Activated CD4-positive, alpha-beta T cell treated with anti-CD3 and anti-CD28 coated beads, Interleukin-10, Interleukin-2, amounts not matched to agents 100 ng/mL and 50 ng/mL, durations not matched to agents 16 hours and 8 hours (primary cell): ENCODE data around the gene ARL2BP.

Experiments used
- DNase-seq: peaks from one replicate; pipeline ENCODE4 v3.0.0-alpha.2; 2020

Gene ARL2BP

GRCh38 chr16:57236022-57236350 is 9.1 kb upstream of the ARL2BP start:
- DNase-seq, result no peak

DNA sequence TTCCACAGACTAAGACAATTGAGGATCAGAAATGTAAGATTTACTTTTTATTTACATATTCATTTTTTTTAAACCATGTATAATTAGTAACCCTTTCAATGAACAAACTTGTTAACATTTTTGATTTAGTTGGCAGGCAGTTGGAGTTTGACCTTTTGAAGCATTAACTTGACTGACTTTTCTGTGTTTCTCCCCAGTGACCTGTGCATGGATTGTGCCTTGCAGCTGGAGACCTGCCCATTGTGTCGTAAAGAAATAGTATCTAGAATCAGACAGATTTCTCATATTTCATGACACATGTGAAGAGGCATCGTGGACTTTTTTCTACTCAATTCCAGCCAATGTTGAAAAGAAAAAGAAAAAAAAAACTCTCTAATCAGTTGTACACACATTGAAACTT is 6.4 kb upstream of the ARL2BP start:
- no peak for DNase-seq

DNA sequence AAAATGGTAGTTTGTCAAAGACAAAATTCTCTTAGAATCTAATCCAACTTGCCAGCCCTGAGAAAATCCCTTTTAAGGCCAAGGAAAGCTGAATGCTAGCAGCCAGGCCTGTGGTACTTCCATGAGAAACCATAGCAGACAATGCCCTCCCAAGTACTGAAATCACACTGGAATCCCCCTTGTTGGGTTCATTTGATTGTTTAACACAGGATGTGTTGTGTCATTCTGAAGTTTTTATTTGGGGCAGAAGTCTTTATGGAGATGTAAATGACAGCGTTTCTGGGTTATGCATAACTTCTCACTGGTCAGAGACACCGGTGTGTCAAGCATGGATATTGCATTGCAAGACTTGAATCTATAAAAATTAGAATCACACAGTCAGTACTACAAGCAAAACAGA is 6.0 kb upstream of the ARL2BP start:
- peak; percentile 44 for DNase-seq

GRCh38 chr16:57240851-57241250 is 4.2 kb upstream of the ARL2BP start:
- no peak for DNase-seq

- DNase-seq, result no peak
These were observed 2.4 kb upstream of the ARL2BP start for GRCh38 chr16:57242650-57243049.

DNA sequence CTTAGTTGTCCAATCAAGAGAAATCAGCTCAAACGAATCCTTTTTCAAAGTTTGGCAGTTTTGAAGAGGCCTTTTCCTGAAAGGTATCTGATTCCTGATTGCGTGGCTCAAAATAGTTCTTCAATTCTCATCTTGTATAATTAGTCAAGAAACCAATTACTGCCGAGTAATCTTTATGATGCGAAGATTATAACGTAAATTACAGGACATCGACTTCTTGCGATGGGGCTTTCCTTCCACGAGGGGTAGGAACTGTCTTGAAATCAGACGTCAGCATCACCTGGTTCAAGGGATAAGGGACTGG is 644 bp upstream of the ARL2BP start:
- DNase-seq, result no peak

DNA sequence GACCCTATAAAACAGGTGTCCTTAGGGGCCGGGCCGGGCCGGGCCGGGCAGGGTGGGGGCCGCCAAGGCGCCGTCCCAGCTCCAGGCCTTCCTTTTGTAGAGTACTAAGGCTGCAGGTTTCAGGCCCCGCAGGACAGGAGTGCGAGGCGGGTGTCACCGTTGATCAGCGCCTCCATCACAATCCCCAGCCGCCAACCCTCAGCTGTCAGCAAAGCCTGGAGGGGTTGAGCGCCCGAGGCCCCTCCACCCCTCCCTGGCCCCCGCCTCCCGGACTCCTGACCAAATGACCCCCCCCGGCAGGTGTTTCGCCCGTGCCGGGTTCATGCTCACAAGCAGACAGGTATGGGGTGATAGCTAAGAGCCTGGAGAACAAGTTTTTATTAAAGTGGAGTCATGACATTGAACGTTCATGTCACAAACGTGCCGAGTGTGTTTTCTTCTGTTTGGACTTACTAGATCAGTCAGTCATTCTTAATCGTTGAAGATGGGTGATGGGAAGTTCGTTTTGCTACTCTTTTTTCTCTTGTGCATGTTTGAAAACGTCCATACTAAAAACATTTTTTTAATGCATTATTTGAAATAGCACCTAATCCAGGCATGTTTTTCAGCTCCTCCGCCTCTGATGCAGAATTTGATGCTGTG is 534 bp downstream of the ARL2BP start:
- peak; percentile 29 for DNase-seq

- DNase-seq, result no peak
These were observed 6.3 kb downstream of the ARL2BP start for GRCh38 chr16:57251352-57251751.

DNA sequence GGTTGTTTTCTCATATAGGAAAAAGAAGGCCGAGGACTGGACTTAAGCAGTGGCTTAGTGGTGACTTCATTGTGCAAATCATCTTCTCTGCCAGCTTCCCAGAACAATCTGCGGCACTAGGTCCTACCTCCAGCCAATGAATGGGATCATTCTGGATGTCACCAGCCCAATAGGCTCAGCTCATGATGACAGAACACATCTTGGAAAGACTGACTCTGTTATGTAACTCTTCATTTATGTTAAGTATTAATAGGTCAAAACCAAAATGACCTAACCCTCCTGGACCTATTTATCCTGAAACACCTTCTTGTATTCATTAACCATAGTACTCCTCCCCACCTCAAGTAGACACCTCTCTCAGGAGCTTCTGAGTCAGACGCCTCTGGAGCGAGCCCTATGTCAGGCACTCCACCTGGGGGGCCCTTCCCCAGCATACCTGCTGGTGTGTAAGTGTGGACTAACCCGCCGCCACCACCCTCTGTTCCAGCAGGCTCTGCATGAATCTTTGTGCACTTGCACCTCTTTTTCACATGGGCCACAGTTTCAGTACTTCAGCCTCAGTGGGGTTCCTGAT is 7.2 kb downstream of the ARL2BP start:
- DNase-seq, result no peak

DNA sequence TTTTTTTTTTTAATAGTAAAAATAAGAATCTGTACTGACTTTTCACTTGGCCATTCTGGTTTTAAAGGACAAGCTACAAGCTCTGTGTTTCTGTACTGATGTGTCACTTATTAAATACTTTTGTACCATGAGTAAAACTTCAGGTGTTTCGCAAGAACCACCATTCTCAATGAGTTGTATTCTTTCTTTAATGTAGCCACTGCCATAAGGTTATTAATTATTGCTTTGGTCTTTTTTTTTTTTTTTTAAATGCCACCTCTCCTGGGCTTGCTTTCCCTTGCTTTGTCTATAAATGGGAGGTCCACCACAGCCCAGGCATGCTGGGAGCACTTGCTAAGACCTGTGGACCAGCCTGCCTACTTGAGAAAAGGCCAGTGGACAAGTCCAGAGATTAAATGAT is 8.4 kb downstream of the ARL2BP start:
- no peak for DNase-seq

DNA sequence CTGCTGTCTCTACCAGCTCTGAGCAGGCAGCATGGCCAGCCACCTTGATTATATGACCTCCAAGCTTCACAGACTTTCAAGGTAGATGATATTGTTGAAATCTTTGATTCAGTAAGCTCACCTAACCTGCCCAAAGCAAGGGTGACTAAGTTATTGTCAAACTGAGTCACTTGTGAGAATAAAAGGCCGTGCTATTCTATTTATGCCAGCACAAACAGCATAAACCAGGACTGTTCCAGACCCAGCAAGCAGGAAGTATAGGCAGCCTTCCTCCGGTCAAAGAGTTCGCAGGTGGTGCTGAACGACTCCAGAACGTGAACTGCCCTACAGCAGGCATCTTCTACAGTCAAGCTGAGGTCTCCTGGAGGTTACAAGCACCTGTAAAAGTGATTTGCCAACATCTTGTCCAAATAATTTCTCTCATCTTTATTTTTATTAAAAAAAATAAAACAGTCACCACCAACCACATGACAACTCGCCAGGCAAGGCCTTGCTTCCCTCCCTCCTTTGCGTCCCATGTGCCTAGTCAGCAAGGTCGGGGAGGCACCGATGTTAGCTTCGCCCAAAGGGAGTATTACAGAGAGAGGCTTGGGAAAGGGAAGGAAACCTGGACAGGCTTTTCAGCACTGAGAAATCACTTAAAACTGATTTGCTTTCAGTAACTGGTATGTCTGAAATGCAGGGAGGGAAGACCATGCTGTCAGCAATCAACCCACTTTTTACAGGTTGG is 10.8 kb downstream of the ARL2BP start:
- DNase-seq, result no peak

DNA sequence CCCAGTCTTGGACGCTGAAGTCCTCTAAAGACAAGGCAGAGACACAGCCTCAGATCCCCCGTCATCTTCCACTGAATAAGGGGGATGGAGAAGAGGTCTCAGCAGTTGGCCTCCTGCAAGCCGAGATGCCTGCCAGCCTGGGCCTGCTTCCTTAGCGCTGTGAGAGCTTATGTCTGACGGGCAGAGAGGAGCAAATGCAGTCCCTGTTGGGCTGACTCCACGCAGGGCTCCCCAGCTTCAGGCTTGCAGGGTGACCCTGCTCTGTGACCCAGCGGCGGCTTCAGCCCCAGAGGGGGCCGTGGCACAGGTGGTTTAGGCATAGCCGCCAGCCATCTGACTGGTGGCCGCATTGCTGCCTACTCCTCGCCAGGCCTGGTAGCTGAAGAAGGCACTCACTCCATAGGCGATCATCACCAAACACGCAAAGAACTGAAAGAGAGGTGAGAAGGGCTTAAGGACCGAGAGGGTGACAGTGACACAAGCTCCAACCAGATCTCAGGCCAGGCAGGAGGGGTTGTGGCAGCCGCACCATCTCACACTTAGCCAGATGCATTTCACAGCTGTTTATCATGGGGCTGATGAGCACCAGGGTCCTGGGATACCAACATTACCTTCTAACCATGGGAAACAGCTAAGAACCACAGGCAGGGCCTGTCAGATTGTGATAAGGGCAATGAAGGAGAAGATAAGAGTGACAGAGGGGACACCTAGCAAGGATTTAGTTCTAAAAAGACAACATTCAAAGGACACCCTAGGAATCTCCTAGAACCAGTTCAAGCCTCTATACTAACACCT is 11.7 kb downstream of the ARL2BP start:
- no peak for DNase-seq

DNA sequence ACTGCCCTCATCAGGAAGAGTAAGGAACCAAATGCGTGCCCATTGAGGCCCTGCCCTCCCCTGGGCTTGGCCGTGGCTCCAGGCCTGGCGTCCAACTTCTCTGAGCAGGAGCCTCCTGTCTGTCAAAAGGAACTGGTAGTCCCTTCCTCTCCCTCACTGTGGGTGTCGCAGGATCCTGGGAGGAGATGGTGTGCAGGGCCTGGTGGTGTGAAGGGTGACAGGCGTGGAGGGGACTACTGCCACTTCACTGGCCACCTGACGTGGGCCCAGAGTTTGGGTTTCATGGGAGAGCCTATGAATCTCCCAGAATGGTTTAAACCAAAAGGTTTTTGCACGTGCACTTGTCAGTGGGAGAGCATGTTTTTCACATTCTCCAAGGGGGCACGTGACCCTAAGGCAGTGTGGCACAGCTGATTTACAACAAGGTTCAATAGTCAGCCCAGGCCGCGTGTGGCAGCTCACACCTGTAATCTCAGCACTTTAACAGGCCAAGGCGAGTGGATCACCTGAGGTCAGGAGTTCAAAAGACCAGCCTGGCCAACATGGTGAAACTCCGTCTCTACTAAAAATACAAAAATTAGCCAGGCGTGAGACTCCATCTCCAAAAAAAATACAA is 12.5 kb downstream of the ARL2BP start:
- DNase-seq, result no peak

GRCh38 chr16:57258226-57258909 is 13.3 kb downstream of the ARL2BP start:
- no peak for DNase-seq

DNA sequence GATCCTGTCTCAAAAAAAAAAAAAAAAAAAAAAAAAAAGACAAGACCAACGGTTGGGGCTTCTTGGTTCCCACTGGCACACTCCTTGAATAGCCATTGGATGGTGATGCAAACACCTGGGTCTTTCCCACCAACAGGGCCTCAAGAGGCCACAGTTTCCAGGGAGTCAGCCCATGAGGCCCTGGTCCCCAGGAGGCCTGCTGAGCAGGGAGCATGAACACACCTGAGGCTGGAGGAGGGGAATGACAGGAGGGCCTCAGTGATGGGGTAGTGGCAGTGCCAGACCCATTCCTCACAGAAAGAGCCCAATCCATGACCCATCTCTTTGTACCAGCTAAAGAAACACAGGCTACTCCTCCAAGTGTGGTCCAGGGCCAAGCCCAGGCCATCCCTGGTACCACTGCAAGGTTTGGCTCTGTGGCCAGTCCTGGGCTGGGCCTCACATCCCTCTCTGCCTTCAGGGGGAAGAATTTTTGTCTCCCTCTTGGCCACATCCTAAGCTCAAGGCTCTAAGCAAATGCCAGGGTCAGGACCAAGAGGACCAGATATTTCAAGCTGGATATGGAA is 13.9 kb downstream of the ARL2BP start:
- no peak for DNase-seq

DNA sequence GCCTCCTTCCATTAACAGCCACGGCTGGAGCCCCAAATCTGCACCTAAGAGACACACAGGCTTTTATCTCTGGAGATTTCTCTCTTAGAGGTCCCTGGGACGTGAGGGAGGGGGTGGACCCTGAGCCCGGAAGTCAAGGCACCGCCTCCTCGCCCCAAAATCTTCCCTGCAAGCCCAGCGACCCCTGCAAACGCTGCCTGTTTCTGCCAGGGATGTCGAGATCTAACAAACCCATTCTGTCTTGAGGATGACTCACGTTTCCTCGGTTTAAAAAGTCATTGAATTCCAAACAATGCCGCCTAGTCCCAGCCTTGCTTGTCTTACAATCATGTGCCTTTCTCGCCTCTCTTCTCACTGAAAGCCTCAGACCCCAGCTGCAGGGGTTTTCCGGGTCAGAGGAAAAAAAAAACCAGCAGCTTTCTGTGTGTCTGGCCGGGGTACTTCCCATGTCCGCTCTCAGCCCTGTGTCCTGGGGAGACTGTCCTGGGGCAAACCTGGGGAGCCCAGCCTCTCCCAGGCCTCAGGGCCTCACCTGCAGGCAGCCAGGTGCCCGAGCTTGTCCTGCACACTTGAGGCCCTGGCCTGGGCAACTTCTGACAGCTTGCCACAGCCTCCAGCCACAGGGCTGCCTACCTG is 15.4 kb downstream of the ARL2BP start:
- no peak for DNase-seq

DNA sequence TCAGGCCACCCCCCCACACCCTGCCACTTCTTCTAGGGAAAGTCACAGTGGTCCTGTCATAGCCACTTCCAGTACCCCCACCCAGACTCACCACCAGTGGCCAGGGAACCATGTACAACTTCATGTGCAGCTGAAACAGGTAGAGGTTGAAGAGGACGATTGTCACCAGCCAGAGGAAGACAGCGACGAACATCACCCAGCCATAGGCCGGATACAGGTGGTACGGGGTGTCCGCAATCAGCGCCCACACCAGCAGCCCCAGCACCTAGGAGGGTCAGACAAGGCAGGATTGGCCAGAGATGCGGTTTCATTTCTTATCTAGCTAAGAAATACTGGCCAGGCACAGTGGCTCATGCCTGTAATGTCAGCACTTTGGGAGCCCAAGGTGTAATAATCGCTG is 16.7 kb downstream of the ARL2BP start:
- DNase-seq, result no peak

- DNase-seq, result no peak
These were observed 17.9 kb downstream of the ARL2BP start for GRCh38 chr16:57262841-57263540.

DNA sequence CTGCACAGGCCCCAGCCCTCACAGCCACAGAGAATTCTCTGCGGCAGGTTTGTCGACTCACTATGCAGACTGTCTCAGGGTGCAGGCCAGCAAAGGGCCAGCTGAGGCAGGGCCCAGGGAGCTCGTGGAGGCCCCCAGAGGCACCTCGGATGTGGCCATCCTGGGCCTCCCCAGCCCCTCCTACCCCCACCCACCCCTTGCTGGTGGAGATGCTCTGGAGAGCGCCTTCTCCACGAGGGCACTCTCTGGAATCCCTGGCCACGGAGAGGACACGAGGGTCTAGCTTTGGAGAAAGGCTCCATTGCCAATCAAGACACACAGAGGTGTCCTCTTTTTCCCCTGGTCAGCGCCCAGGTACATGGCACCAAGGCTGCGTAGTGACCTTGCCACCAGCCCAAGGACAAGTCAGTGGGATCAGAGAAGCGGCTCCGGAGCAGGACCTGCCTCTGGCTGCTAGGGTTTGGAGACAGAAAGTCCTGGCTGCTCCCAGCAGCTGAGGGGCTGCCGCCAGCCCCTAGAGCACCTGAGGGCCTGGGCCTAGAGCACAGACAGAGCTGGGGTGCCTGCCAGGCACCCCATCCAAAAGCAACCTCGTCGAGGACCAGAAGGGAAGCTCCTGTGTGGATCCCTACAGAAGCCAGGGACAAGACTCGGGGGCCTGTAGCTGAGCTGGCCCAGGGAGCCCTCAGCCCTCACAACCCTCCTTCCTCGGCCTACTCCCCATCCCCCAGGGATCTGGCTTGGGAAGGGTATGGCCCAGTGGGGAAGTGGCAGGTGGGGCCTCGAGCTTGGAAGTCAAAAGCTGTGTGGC is 18.7 kb downstream of the ARL2BP start:
- no peak for DNase-seq

DNA sequence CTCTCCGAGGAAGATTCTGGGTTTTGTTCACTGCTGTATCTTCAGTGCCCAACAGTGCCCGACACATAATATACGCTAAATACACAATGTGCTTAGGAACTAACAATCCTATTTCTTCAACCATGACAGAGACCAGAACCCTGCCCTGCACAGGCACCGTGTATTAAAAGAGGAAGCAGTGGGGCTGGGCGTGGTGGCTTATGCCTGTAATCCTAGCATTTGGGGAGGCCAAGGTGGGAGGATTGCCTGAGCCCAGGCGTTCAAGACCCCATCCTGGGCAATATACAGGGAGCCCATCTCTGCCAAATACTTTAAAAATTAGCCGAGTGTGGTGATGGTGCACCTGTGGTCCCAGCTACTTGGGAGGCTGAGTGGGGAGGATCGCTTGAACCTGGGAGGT is 19.3 kb downstream of the ARL2BP start:
- DNase-seq, result no peak

DNA sequence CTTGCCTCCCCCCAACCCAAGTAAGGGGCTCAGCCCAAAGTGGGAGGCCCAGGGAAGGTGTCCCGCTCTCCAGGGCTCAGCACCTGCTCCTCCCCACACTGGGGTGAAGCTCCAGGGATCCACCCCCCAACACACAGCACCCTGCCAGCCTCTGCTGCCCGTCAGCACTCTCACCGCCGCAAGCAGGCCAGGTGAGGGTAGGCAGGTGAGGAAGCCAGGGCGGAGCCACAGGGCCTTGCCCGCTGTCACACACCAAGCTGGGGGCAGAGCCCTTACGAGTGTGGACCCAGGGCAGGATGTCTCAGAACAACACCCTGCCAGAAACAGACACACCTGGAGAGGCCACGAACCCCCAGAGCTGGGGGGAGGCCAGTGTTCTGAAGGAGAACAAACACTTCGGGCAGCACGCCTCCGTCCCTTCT is 19.9 kb downstream of the ARL2BP start:
- no peak for DNase-seq
